Activated CD8-positive, alpha-beta memory T cell treated with anti-CD3 and anti-CD28 coated beads for 36 hours (primary cell): ENCODE data around the gene SH3TC2. TPM values are rescaled to one million over a fixed set of nuclear protein-coding genes. Genes with fewer than 3 reads are reported as not detected.

Source experiments
- CTCF ChIA-PET: fragments of 350-600 bp; sonication (Branson Sonifier 250); formaldehyde crosslinking; loops from one replicate; lab custom pipeline; 2021; ENCODE audit warnings: antibody characterized with exemption; lab: Charles Lee
- POLR2A ChIA-PET: fragments of 350-600 bp; sonication (Branson Sonifier 250); formaldehyde crosslinking; loops from one replicate; lab custom pipeline; 2021; ENCODE audit warnings: antibody characterized with exemption; lab: Charles Lee
- total RNA-seq, 2 experiments: library from RNA; stranded (reverse); gene quantifications; one replicate each; pipeline ENCODE4 v1.2.3, GENCODE V29; 2021

SH3TC2 gene
- total RNA-seq, 2 experiments from 2014 or later, result not detected

- ChIA-PET CTCF (no interaction called here), POLR2A (no interaction called here)
Measured at GRCh38 chr5:148986636-148987035, 76.2 kb downstream of the SH3TC2 start.

- POLR2A ChIA-PET, result no interaction called here
- CTCF ChIA-PET, result interaction anchor here (0.6 kb wide), 1 partner anchor 654 kb away, joined by 3 read pairs; no protein-coding TSS in a partner anchor
Measured at GRCh38 chr5:148984345-148984744, 78.5 kb downstream of the SH3TC2 start.

GRCh38 chr5:148981353-148981752, 81.5 kb downstream of the SH3TC2 start:
- POLR2A ChIA-PET, result no interaction called here

DNA sequence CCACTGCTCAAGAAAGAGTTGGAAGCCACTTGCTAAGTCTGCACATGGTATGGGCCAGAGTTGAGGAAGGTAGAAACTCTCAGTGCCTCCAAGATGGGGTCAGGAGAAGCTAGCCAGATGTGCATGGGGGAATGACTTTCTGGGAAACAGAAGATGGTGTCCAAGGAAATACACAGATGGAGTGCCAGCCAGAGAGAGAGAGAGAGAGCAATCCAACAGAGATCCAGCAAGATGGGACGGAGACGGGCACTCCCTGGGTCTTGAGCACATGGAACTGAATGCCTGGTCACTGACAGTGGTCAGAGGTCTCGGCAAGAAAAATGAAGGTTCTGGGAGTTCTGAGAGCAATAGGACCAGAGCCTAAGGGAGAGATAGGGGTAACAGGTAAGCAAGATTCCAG, 82.1 kb downstream of the SH3TC2 start:
- POLR2A ChIA-PET, result no interaction called here
- CTCF ChIA-PET, result interaction anchor here (0.8 kb wide), 1 partner anchor 22 kb away, joined by 4 read pairs; no protein-coding TSS in a partner anchor

More at GRCh38 chr5:148981353-148981752, 81.5 kb downstream of the SH3TC2 start:
- CTCF ChIA-PET, result no interaction called here

- ChIA-PET POLR2A (interaction anchor here (0.8 kb wide), 1 partner anchor 9 kb away, joined by 4 read pairs; no protein-coding TSS in a partner anchor), CTCF (no interaction called here)
Measured at GRCh38 chr5:148979083-148979723, 83.7 kb downstream of the SH3TC2 start.

DNA sequence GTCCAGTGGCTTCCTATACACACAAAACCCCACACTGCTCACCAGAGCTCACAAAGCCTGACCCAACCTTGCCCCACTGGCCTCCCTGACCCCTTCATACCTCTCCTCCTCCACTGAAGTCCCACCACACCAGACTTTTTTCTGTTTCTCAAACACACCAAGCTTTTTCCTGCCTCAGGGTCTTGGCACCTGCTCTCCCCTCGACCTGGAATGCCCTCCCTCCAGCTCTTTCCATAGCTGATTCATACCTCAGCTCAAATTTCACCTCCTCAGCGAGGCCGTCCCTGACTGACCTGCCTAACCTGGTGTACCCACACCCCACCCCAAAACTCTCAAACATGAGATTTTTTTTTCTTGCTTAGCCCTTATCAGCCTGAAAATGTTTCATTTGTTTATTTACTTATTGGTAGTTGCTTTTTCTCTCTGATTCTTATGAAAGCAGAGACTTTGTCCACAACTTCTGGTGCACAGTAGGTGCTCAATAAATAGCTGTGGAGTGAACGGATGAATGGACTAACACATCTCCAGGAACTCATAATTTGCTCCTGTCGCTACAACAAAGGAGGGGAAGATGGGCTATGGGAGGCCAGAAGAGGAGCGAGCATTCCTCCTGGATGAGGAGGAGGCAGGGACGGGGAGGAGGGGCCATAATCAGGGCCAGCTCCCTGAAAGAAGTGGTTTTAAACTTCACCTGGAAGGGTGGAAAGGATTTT, 84.3 kb downstream of the SH3TC2 start:
- CTCF ChIA-PET, result no interaction called here
- POLR2A ChIA-PET, result interaction anchor here (0.8 kb wide), 1 partner anchor 9 kb away, joined by 4 read pairs; no protein-coding TSS in a partner anchor

DNA sequence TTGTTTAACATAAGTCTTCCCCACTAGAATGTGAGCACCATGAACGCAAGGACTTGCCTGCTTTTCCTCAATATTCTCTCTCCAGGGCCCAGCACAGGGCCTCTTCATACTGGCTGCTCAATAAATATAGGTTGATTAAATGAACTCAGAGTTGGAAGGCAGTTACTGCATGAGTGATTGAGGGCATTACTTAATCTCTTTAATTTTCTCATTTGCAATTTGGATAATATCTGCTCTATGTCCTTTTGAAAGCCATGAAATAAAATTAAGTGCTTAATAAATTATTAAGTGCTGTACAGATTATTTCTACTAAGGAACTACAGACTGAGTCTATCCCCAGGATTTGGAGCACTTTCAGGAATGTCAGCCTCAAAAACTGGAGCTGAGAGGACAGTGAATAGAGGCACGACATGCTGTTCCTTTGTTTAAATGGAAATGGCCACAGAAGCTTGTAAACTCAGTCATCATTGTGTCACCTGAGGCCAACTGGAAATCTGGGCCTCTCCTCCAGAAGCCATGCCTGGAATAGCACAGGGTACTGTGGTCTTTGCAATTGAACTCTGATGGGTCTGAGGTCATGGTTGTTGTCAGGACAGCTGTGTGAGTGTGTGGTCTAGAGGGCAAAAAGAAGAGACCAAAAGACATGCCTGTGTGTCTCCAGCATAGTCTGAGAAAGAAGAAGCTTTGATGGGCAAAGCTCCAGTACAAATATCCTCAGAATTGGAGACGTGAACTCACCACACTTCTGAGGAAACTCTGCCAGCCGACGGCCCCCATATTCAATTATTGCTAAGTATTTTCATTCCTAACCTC, 86.1 kb downstream of the SH3TC2 start:
- CTCF ChIA-PET, result no interaction called here

DNA sequence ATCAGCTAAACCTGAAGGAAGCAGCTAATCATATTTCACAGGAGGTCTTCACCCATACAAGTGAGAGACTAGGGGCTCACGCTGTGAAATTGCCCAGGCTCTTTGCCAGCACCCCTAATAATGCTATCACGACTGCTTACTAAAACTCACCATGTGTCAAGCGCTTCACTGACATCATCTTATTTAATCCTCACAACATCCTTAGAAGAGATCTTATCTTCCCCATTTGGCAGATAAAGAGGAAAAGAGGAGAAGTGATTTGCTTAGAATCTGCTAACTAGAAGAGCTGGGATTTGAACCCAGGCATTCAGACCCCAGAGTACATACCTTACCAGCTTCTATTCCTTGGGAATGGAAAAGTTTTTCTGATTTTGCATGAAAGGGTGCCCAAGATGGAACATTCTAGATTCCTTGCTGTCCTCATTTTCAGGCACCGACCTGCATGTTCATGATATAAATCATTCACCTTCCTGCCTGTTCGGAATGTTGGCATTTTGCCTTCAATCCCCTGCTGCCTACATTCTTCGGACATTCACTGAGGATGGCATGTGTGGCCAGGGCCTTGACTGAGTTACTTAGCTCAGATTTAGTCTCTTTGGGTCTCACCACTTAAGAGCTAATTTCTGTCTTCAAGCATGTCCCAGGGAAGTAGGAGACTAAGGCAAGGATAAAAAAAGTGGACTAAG, 88.1 kb downstream of the SH3TC2 start:
- ChIA-PET CTCF (interaction anchor here (1.1 kb wide), 1 partner anchor 154 kb away, joined by 3 read pairs; no protein-coding TSS in a partner anchor), POLR2A (no interaction called here)

More for the DNA sequence above, 86.1 kb downstream of the SH3TC2 start:
- POLR2A ChIA-PET, result no interaction called here

GRCh38 chr5:148973455-148973854, 89.4 kb downstream of the SH3TC2 start:
- ChIA-PET CTCF (no interaction called here), POLR2A (no interaction called here)

GRCh38 chr5:148972974-148973374, 89.9 kb downstream of the SH3TC2 start:
- ChIA-PET CTCF (no interaction called here), POLR2A (no interaction called here)

DNA sequence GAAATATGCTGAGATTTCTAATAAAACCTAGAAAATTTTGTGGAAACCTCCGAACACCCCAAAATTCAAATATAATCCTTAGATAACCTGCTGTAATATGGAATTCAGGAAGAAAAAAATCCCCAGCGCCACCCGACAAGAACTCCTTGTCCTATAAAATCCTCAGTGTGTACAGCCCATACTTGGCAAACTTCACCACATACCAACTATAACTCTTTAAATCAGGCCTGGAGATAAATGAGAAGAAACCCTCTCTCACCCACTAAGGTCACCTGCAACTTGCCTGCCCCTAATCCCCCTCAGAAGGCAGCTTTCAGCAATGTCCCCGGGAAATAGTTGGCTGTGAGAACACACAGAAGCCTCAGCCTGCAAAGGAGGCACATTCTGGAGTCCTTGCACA, 90.5 kb downstream of the SH3TC2 start:
- ChIA-PET CTCF (no interaction called here), POLR2A (no interaction called here)

GRCh38 chr5:148970876-148971275, 92.0 kb downstream of the SH3TC2 start:
- ChIA-PET POLR2A (no interaction called here), CTCF (no interaction called here)

DNA sequence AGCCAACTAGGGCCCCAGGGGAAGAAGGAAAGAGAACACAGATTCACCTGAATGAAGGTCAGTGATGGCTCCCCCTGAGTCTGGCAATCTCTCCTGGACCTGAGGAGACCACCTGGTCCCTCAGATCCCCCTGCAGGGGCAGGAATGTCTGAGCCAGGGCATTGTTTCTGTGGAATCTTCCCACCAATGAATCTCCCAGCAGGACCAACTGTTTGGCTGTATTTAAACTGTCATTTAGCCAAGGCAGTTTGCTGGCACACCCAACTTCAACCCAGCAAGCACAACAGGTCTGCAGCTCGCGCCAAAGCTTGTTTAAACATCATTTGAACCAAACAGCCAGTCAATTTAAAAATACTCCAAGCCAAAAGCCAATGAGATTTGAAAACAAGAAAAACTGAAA, 92.6 kb downstream of the SH3TC2 start:
- CTCF ChIA-PET, result interaction anchor here (1.0 kb wide), 1 partner anchor 13 kb away, joined by 3 read pairs; no protein-coding TSS in a partner anchor

DNA sequence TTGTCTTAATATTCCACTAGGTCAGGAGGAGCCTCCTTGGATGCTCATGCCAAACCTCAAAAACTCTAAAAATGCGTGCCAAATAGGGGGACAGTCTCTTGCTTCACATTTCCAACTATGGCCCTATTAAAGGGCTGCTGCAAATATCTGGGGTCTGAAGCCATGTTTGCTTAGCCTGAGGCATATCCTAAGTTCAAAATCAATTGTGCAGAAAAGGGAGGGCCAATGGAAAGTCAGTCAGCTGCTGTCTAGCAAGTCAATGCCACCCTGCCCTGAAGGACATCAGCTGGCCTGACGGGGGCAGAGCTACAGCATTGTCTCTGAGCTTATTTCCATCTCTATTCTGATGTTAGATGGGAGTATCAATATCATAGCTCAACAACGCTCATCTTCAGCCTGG, 93.6 kb downstream of the SH3TC2 start:
- POLR2A ChIA-PET, result no interaction called here
- CTCF ChIA-PET, result interaction anchor here (1.0 kb wide), 1 partner anchor 12 kb away, joined by 3 read pairs; no protein-coding TSS in a partner anchor

More for the DNA sequence above, 92.6 kb downstream of the SH3TC2 start:
- POLR2A ChIA-PET, result no interaction called here

- POLR2A ChIA-PET, result no interaction called here
Measured at GRCh38 chr5:148968311-148968710, 94.6 kb downstream of the SH3TC2 start.

DNA sequence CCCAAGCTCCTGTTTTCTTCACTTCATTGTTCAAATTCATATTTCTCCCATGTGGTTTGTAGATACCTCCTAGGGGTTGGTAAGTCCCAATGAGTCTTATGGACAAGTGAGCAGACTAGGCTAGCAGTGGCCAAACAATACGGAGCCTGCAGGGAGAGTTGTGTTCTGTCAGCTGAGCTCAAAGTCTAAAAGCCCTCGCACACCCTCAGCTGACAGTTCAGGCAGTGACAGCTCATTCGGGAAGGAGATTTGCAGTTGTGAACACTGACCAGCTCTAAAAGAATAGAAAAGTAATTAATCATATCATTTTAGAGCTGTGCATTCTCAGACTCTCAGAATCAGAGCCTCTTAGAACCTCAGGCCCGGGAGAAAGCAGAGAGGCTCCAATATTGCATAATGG, 95.1 kb downstream of the SH3TC2 start:
- POLR2A ChIA-PET, result no interaction called here

More at GRCh38 chr5:148968311-148968710, 94.6 kb downstream of the SH3TC2 start:
- CTCF ChIA-PET, result no interaction called here

GRCh38 chr5:148966938-148967337, 95.9 kb downstream of the SH3TC2 start:
- ChIA-PET CTCF (no interaction called here), POLR2A (no interaction called here)

More for the DNA sequence above, 95.1 kb downstream of the SH3TC2 start:
- CTCF ChIA-PET, result no interaction called here

GRCh38 chr5:148966348-148966747, 96.5 kb downstream of the SH3TC2 start:
- ChIA-PET POLR2A (no interaction called here), CTCF (no interaction called here)
